ENCODE data around the gene AGRN.

Gene AGRN

DNA sequence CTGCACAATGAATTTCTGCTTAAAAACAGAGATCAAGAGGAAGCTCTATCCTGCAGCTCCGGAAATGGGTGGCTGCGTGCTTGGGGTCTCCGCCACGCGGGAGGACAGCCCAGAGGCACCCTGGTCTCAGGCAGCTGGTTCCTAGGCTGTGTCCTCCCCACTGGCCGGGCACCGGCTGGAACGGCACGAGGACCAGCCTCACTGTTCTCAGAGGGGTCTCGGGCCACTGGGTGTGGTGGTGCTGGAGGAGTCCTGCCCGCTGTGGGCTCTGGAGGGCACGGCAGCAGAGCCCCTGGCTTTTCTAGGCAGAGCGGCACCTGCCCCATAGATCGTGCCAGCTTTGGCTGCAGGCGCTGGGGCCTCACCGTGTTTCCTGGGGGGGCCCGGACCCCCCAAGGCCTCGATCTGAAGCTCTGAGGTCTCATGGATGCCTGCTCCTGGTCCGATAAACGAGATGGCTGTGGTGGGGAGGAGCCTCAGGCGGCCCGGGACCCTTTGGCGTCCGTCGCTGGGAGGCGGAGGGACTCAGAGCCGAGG lies 62.4 kb downstream of the AGRN start:
- DNase-seq (ENCODE audit: low read depth), result no peak

- DNase-seq (ENCODE audit: low read depth), result no peak
Measured at GRCh38 chr1:1082776-1083415, 63.0 kb downstream of the AGRN start.

GRCh38 chr1:1083416-1084371 lies 63.8 kb downstream of the AGRN start:
- no peak for DNase-seq (ENCODE audit: low read depth)

DNA sequence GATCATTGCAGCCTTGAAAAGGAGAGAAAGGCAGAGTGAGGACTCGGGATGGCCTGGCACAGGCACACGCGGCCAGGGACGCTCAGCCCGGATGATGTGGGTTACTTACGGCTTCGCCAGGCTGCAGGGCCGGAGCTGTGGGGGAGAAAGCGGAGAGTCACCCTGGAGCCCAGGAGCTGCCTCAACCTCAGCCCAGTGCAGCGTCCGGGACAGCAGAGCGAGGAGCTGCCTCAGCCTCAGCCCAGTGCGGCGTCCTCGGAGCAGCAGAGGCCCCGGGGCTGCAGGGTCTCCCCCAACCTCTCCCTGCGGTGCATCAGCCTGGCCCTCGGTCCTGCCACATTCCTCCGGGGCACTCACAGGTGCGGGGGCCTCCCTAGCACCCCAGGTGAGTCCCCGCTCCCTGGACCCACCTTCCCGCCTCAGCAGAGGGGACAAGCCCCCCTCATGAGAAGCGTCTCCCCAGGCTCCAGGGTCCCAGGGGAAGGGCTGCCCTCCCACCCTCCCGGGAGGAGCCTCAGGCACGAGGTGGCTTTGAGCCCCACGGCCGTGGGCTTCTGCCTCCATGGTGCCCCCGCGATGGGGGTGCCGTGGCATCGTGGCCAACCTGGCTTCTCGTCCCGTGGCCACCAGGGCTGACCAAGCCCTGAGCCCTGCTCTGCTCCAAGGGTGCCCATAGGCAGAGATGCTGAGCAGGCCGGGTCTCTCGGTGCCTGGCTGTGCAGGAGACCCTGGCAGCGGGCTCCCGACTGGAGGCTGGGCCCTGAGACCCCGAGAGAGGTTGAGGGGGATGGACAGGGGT lies 64.7 kb downstream of the AGRN start:
- no peak for DNase-seq (ENCODE audit: low read depth)

DNA sequence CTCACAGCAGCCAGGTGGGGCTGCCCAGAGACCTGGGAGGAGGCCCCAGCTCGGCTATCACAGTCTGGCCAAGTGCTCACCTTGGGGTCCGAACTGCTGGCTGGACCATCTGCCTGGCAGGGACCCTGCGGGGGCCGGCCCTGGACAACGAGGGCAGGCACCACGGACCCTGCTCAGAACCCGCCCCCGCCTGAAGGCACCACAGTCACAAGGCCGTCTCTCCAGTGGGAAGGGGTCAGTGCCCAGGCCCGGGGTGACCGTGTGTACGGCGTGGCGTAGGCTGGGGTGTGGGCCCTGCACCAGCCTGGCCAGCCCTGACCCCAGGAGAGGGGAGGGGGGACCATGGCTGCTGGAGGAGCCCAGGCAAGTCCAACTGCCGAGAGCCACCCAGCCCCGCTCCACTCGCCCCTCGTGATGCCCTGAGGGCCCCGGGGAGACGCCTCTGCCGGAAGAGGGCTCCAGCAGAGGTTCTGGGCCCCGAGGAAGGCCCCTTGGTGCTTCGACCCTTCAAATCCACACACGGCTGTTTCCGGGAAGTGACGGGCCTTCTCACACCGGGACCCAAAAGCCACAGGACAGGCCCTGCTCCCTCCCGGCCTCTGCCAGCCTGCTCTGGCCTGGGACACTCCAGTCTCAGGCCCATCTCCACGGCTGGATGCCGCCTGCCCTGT lies 65.4 kb downstream of the AGRN start:
- DNase-seq (ENCODE audit: low read depth), result no peak

GRCh38 chr1:1085911-1086841 lies 66.3 kb downstream of the AGRN start:
- no peak for DNase-seq (ENCODE audit: low read depth)

- DNase-seq (ENCODE audit: low read depth), result no peak
Measured at GRCh38 chr1:1086911-1087341, 67.0 kb downstream of the AGRN start.

DNA sequence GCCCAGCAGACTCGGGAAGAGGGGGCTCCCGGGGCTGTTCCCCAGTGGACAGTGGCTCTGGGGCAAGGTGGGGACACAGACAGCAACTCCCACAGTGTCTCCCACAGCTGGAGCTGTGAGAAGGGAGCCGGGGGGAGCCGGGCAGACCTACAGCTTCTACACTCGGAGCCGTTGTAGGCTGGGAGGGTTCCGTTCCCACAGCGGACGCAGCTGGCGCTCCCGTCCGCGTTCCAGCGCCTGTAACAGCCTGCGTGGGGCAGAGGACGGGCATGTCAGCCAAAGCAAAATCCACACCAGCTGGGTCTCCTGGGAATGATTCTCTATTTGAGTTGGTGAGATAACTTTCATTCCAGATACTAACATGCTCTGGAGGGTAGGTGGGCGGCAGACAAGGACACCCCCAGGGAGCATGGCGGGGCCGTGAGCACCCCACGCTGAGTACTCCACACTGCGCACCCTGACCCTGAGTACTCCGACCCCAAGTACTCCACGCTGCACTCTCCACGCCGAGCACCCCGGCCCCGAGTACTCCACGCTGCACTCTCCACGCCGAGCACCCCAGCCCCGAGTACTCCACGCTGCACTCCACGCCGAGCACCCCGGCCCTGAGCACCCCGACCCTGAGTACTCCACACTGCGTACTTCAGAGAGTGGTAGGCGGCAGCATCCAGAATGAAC lies 67.6 kb downstream of the AGRN start:
- DNase-seq (ENCODE audit: low read depth), result no peak

DNA sequence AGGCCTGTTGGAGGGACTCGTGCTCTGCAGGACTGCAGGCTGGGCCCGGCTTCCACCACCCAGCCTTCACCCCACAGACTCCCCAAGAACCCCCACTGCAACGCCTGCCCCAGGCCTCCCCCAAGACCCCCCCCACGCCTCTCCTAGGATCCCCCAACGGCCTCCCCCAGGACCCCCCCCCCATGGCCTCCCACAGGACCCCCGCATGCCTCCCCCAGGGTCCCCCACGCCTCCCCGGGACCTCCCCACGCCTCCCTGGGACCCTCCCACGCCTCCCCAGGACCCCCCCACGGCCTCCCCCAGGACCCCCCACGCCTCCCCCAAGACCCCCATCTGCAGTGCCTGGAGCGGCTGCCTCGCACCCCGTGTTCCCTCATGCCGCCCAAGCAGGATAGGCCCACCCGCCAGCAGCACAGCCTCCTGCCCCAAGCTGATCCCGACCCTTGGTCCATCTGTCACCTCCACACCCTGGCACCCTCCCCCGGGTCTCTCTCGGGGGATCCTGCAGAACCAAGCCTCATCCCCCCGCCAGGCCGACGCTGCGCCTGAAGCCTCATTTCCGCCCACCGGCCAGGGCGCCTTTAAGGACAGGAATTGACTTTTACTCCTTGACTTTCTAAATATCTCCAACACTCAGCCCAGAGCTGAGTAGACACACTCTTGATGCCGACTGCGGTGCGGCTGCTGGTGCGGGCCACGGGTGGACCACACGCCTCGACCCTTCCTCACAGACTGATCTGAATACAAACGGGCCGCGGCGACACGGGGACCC lies 68.3 kb downstream of the AGRN start:
- DNase-seq (ENCODE audit: low read depth), result no peak

DNA sequence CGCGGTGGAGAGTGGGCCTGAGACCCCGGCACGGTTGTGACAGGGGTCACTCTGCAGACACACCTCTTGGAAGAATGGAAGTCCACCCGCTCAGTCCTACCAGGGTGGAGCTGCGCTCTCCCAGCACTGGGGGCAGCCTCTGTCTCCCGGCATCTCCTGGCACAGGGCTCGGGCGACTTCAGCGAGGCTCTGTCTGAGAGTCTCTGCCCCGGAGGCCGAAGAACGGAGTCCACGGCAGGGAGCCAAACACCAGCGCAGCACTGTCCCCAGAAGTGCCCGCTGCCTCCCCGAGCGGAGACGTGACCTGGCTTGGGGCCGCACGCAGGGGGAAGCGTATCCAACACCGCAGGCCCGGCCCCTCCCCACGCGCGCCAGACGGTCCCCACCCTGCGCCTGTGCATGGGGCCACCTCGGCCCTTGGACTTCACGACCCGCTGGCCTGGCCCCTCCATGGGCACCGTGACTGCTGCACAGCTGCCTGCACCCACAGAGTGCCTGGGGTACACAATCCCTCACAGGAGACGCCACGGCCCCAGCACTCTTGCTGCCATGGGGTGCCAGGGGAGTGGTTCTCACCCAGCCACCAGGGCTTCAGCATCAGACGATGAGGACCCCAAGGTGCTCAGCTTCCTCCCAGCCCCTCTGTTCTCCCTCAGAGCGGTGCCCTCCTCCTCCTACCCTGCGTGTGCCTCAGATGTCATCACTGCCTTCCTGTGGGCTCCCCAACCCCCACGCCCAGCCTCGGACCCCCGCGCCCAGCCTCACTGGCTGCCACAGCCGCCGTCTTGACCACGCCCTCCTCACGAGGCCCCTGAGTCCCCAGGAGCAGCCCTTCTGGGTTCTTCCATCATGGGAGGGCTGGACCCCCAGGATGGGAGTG lies 69.1 kb downstream of the AGRN start:
- DNase-seq (ENCODE audit: low read depth), result no peak

DNA sequence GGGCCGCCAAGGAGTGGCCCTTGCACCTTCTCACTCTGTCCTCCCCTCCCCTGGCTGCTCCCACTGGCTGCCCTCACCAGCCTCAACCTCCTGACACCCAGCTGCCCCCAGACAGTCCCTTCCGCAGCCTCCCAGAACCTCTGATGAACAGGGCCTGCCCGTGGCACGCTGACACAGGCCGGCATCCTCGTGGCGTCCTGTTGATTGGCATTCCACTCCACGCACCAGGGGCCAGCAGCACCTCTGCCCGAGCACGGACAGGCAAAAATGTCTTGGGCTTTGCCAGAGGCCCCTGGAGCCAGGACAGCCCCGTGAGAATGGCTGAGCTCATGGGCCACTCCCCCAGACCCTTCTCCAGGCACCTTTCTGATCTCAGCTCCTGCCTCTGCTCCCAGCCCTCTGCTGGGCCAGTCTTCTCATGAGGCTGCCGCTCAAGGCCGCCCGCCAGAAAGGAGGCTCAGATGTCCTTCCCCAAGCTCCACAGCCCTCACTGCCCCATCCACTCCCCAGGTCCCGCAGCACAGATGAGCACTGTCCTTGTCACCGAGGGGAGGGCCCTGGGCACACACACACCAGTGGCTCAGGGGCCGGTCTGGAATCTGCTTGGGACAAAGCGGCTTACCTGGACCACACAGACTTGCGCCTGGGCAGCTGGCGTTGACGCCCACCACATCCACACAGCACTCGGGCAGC lies 70.0 kb downstream of the AGRN start:
- DNase-seq (ENCODE audit: low read depth), result no peak

DNA sequence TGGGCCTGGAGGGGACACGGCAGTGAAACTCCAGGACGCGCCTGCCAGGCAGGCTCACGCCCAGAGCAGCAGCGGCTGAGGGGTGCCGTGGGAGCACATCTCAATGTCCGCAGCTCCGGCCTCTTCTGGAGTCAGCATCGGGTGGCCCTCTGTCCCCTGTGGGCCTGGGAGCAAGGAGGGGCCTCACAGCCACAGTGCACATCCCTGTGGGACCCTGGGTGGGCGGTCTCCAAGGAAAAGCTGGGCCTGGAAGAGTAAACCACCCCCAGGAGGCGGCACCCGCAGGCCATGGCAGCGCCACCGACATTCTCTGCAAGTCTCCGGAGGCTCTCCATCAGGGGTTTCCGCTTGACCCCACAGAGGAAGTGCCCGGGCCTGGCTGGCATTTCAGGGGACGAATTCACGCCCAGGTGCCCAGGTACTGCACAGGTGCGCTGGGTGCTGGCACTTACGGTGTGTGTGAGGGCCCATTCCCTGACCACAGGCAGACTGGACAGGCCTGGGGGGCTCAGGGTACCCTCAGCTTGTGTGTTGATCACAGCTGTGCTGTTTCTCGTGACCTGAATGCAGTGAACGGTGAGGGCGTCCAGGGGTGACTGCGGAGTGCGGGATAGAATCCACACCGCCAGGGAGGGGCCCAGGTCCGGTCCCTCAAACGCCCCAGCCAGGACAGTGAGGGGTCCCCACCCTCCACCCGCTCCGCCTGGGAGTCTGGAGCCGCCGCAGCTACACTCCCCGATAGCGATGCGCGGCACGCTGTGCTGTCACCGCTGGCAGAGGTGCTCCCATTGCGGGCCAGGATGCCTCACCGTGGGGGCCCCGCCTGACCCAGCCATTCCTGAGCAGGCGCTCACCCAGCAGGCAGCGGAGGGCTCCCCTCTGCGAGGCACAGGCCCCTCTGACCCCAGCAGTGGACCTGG lies 70.8 kb downstream of the AGRN start:
- no peak for DNase-seq (ENCODE audit: low read depth)

DNA sequence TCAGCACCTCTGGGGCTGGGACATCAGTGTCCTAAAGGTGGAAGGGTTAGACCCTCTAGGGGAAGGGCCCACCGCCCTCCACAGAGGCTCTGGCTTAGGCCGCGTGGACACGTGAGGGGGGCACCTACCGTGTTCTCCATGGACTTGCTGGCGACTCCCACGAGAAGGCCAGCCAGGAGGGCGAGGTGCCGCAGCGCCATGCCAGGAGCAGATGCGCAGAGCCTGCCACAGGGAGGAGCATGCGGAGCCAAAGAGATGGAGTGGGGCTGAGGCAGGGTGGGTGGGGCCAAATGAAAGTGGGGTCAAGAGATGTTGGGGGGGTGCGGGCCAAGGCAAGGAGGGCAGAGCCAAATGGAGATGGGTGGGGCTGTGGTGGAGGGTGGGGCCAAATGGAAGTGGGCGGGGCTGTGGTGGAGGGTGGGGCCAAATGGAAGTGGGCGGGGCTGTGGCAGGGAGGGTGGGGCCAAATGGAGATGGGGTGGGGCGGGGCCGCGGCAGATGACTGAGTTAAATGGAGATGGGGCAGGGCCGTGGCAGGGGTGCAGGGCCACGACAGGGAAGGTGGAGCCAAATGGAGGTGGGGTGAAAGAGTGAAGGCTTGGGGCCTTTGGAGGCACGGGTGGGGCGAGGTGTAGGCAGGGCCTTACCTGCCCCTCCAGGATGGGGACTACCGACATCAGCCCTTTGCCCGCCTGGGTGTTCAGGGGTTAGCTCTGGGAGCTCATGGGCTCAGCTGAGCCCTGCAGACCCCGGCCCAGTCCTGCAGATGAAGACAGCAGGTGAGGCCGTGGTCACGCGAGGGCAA lies 71.6 kb downstream of the AGRN start:
- no peak for DNase-seq (ENCODE audit: low read depth)

DNA sequence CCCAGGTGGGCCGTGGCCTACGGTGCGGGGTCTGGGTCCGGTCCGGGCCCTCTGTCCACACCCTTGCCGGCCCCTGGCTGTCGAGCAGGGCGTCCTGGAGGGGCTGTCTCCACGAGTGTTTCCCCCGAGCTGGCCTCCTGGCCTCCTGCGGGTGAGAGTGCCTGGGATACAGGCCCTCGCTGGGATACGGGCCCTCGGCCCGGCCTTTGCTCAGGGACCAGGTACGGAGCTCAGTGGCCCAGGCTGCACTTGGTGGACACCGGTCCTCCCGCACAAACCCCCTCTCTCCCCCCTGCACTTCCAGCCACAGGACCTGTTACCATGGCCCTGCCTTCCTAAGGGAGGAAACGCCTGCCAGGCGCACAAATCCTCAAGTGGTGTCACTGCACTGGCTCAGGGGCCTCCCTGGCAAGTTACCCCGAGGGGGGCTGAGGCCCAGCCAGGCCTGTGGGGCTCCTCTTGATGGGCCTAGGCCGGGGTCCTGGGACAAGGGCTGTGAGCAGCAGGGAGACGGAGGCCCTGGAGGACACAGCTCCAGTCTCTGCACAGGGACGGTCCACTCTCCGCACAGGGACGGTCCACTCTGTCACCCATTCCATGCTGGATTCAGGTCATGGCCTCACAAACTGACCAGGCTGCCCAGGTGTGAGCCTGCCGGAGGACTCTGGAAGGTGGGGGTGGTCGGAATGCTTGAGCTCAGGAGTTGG lies 72.4 kb downstream of the AGRN start:
- no peak for DNase-seq (ENCODE audit: low read depth)
